Thoracic aorta (tissue), 2 donors: Measurements from ENCODE around the gene ARFGAP1. TPM values are rescaled to one million over a fixed set of nuclear protein-coding genes. Genes with fewer than 3 reads are reported as not detected.

Source experiments
- ATAC-seq: fragments of 150-250 bp; one replicate; pipeline ENCODE4 v1.8.0; 2017; ENCODE audit warnings: low read depth; ENCODE audit not compliant: insufficient number of reproducible peaks, low FRiP score
- DNase-seq: peaks from one replicate; pipeline ENCODE4 v3.0.0-alpha.2; 2020; ENCODE audit warnings: low spot score
- H3K27ac ChIP-seq, 2 donors: fragments of 200-600 bp; sonication (generic); 1 replicate in 1 of 2; 2 replicates in 1 of 2; pipeline ENCODE4 v1.5.1; 2016; ENCODE audit warnings: mild to moderate bottlenecking in 2 of 2, moderate library complexity in 2 of 2
- H3K27me3 ChIP-seq: fragments of 200-600 bp; sonication (generic); replicated peaks from 2 replicates; pipeline ENCODE4 v1.6.0; 2016; ENCODE audit warnings: mild to moderate bottlenecking; ENCODE audit not compliant: insufficient read depth
- H3K36me3 ChIP-seq: fragments of 200-600 bp; sonication (generic); one replicate; pipeline ENCODE4 v1.5.1; 2016
- H3K4me1 ChIP-seq, 2 donors: fragments of 200-600 bp; sonication (generic); 1 replicate in 1 of 2; 2 replicates in 1 of 2; pipeline versions ENCODE4 v1.5.1 to v1.6.0; 2016; ENCODE audit warnings: low read depth in 2 of 2, mild to moderate bottlenecking in 1 of 2; ENCODE audit not compliant: control insufficient read depth in 1 of 2
- H3K4me3 ChIP-seq: fragments of 200-600 bp; sonication (generic); 2 replicates; pipeline ENCODE4 v1.5.1; 2016; ENCODE audit warnings: mild to moderate bottlenecking
- H3K9me3 ChIP-seq: fragments of 200-600 bp; sonication (generic); 2 replicates; pipeline ENCODE4 v1.5.1; 2016
- CTCF ChIP-seq: fragments of 200-600 bp; sonication (generic); IDR thresholded peaks from one replicate; pipeline ENCODE4 v1.5.1; 2019; ENCODE audit warnings: antibody characterized with exemption
- total RNA-seq, 2 donors: library from RNA; depleted of rRNA; stranded (reverse); fragments of >200 nt; gene quantifications; one replicate each; pipeline versions ENCODE4 v1.1.0 to v1.2.3, GENCODE V29; 2016

The ARFGAP1 gene
- total RNA-seq, 2 donors from 2014 or later, result 110 to 119 TPM

GRCh38 chr20:63241272-63241671 is 31.3 kb upstream of the ARFGAP1 start:
- Histone ChIP-seq H3K27ac (no peak overlapping the region), H3K36me3 (no peaks in the 10 kb centered on the region), H3K4me1 (no peaks in the 10 kb centered on the region), H3K27me3 (no peaks in the 10 kb centered on the region), H3K4me3 (no peak overlapping the region), H3K9me3 (no peaks in the 10 kb centered on the region)
- no peak for ATAC-seq
- no peak for DNase-seq
- no peak for TF ChIP-seq CTCF

- H3K27me3 ChIP-seq, result no peaks in the 10 kb centered on the region
These were observed 29.9 kb upstream of the ARFGAP1 start for GRCh38 chr20:63242736-63243135.

GRCh38 chr20:63243604-63244247 is 28.9 kb upstream of the ARFGAP1 start:
- no peaks in the 10 kb centered on the region for H3K9me3 ChIP-seq
- no peak for DNase-seq
- no peaks in the 10 kb centered on the region for H3K36me3 ChIP-seq
- TF ChIP-seq CTCF, result no peak
- no peak for ATAC-seq
- H3K4me3 ChIP-seq, result no peak overlapping the region
- H3K4me1 ChIP-seq, result no peaks in the 10 kb centered on the region
- H3K27me3 ChIP-seq, result no peaks in the 10 kb centered on the region
- H3K27ac ChIP-seq, result no peak overlapping the region

More at GRCh38 chr20:63242736-63243135, 29.9 kb upstream of the ARFGAP1 start:
- no peaks in the 10 kb centered on the region for H3K36me3 ChIP-seq
- ATAC-seq (no peak), DNase-seq (no peak)
- no peaks in the 10 kb centered on the region for H3K9me3 ChIP-seq
- TF ChIP-seq CTCF, result no peak
- no peak overlapping the region for H3K27ac ChIP-seq
- no peaks in the 10 kb centered on the region for H3K4me1 ChIP-seq
- no peak overlapping the region for H3K4me3 ChIP-seq

GRCh38 chr20:63244468-63244867 is 28.1 kb upstream of the ARFGAP1 start:
- H3K27me3 ChIP-seq, result no peaks in the 10 kb centered on the region
- no peaks in the 10 kb centered on the region for H3K36me3 ChIP-seq
- TF ChIP-seq CTCF, result no peak
- H3K27ac ChIP-seq, result no peak overlapping the region
- no peak for DNase-seq
- no peak overlapping the region for H3K4me3 ChIP-seq
- no peaks in the 10 kb centered on the region for H3K9me3 ChIP-seq
- no peak for ATAC-seq
- H3K4me1 ChIP-seq, result no peaks in the 10 kb centered on the region

GRCh38 chr20:63246490-63247288 is 25.9 kb upstream of the ARFGAP1 start:
- Histone ChIP-seq H3K27ac (no peak overlapping the region), H3K36me3 (no peaks in the 10 kb centered on the region), H3K27me3 (no peaks in the 10 kb centered on the region)

More at GRCh38 chr20:63246490-63247288, 25.9 kb upstream of the ARFGAP1 start:
- ATAC-seq (no peak), DNase-seq (no peak)
- TF ChIP-seq CTCF, result no peak
- no peak overlapping the region for H3K4me3 ChIP-seq
- H3K9me3 ChIP-seq, result no peaks in the 10 kb centered on the region
- no peaks in the 10 kb centered on the region for H3K4me1 ChIP-seq
